ENCODE data around the gene GLB1L2. TPM values are rescaled to one million over a fixed set of nuclear protein-coding genes. Genes with fewer than 3 reads are reported as not detected.

The GLB1L2 gene
- total and polyA plus RNA-seq, 2 of the 13 experiments (the other 11 are each of a cell fraction or from before 2014, with no cell fraction given) = 0.59 to 0.69 TPM

DNA sequence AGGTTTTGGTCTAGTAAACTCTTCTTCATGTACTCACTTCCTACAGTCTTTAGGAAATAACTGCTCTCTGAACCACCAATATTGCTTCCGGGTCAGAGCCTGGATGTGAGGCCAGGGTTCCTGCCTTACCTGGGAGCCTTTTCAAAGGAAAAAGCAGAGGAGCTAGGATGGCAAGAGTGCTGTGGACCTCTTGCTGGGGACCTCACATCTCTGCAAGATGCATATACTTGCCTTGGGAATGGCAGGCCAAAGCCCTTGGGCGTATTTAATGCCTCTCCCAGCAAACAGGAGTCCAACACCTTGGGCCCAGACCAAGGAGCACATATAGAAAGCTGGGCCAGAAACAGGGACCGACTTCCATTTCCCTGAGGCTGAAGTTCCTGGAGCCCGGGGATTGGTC, 5.3 kb downstream of the GLB1L2 start:
- H3K4me3 ChIP-seq (replicated peaks in 1 of 3; ENCODE audit: insufficient read depth in 1 of 3, low read depth in 2 of 3, low read length in 3 of 3) = no peak overlapping the region
- ATAC-seq (no peak), DNase-seq (ENCODE audit: low spot score) (no peak), FAIRE-seq (no peak)
- in situ Hi-C loops (cut with HindIII; ENCODE audit: extremely low pct_ligation_motif_present, low pct_unique_long_range_greater_than_20kb) (no loop called here), intact Hi-C loops (cut with micrococcal nuclease; ENCODE audit: unreplicated experiment) (no loop called here)
- H3K27ac ChIP-seq (ENCODE audit: extremely low read length, insufficient read depth, low read length) = no peak overlapping the region
- TF ChIP-seq TOPORS (CRISPR knock-in tag; IDR thresholded peaks at IDR 0.05) (no peak), XRCC5 (optimal IDR thresholded peaks at IDR 0.05; ENCODE audit: low read length) (no peak), SMAD1 (CRISPR knock-in tag; IDR thresholded peaks at IDR 0.05; ENCODE audit: borderline replicate concordance, low read depth) (no peak), HNF4G (IDR thresholded peaks at IDR 0.05; ENCODE audit: borderline replicate concordance, low read depth, low read length) (no peak), HNF4G (CRISPR knock-in tag; IDR thresholded peaks at IDR 0.05; ENCODE audit: borderline replicate concordance, low read depth) (no peak), ZNF549 (CRISPR knock-in tag; IDR thresholded peaks at IDR 0.05) (no peak), IKZF4 (CRISPR knock-in tag; IDR thresholded peaks at IDR 0.05; ENCODE audit: borderline replicate concordance, low read depth, not compliant biosample characterization) (no peak), ZZZ3 (CRISPR knock-in tag; IDR thresholded peaks at IDR 0.05; ENCODE audit: borderline replicate concordance) (no peak), HMGXB4 (CRISPR knock-in tag; IDR thresholded peaks at IDR 0.05; ENCODE audit: borderline replicate concordance in 1 of 2, low read depth in 1 of 2) (no peak), NCOA2 (CRISPR knock-in tag; IDR thresholded peaks at IDR 0.05) (no peak), POLR2A (IDR thresholded peaks at IDR 0.05; ENCODE audit: insufficient read depth in 1 of 2, low read depth in 2 of 2, low read length in 2 of 2) (no peak), PHF5A (CRISPR knock-in tag; IDR thresholded peaks at IDR 0.05; ENCODE audit: low read depth, unreplicated experiment) (no peak), MYC (CRISPR knock-in tag; IDR thresholded peaks at IDR 0.05; ENCODE audit: borderline replicate concordance) (no peak), ZSCAN30 (CRISPR knock-in tag; IDR thresholded peaks at IDR 0.05) (no peak), ARNT (IDR thresholded peaks at IDR 0.05) (no peak), SSRP1 (CRISPR knock-in tag; IDR thresholded peaks at IDR 0.05) (no peak), ISL2 (CRISPR knock-in tag; IDR thresholded peaks at IDR 0.05) (no peak), HOMEZ (CRISPR knock-in tag; IDR thresholded peaks at IDR 0.05; ENCODE audit: low read depth) (no peak), ZNF550 (CRISPR knock-in tag; IDR thresholded peaks at IDR 0.05; ENCODE audit: borderline replicate concordance) (no peak)
- TF ChIP-seq, protein P1, sequence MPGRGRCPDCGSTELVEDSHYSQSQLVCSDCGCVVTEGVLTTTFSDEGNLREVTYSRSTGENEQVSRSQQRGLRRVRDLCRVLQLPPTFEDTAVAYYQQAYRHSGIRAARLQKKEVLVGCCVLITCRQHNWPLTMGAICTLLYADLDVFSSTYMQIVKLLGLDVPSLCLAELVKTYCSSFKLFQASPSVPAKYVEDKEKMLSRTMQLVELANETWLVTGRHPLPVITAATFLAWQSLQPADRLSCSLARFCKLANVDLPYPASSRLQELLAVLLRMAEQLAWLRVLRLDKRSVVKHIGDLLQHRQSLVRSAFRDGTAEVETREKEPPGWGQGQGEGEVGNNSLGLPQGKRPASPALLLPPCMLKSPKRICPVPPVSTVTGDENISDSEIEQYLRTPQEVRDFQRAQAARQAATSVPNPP (CRISPR knock-in tag; IDR thresholded peaks at IDR 0.05) = no peak
- TF ChIP-seq, protein P2, sequence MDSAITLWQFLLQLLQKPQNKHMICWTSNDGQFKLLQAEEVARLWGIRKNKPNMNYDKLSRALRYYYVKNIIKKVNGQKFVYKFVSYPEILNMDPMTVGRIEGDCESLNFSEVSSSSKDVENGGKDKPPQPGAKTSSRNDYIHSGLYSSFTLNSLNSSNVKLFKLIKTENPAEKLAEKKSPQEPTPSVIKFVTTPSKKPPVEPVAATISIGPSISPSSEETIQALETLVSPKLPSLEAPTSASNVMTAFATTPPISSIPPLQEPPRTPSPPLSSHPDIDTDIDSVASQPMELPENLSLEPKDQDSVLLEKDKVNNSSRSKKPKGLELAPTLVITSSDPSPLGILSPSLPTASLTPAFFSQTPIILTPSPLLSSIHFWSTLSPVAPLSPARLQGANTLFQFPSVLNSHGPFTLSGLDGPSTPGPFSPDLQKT (CRISPR knock-in tag; IDR thresholded peaks at IDR 0.05; ENCODE audit: borderline replicate concordance) = no peak
- H3K9ac ChIP-seq (ENCODE audit: insufficient read depth, low read depth, low read length) = no peak overlapping the region
- no peaks in the 10 kb centered on the region for H3K4me1 ChIP-seq (ENCODE audit: insufficient read depth, low read length)
- no peak overlapping the region for H2AFZ ChIP-seq (ENCODE audit: low read length)
- ChIA-PET POLR2A (no interaction called here), CTCF (ENCODE audit: low intra/inter-chr PET ratio, low total read pairs) (no interaction called here)
- H4K20me1 ChIP-seq (ENCODE audit: insufficient read depth, low read length) = 0 out of 2 replicates have a peak, but pooled peaks cover 3% of the 10 kb centered on the region
- no peaks in the 10 kb centered on the region for H3K79me2 ChIP-seq (ENCODE audit: insufficient read depth, low read length)
- WGBS (ENCODE audit: low lambda C conversion rate) = 50% methylated on average over 2 of the region's 4 CpGs
- no TSS peak for BruUV-seq (replicated peaks)
- peaks cover 0 to 10% of the 10 kb centered on the region in 2 experiments; a peak in 3 of 5 replicates for H3K27me3 ChIP-seq (ENCODE audit: control insufficient read depth in 1 of 2, insufficient read depth in 2 of 2, low read length in 2 of 2)
- H3K36me3 ChIP-seq (replicated peaks in 1 of 2; ENCODE audit: control insufficient read depth in 1 of 2, insufficient read depth in 2 of 2, low read length in 2 of 2) = no peaks in the 10 kb centered on the region
- no peak overlapping the region for H3K4me2 ChIP-seq (ENCODE audit: low read depth, low read length)
- H3K9me3 ChIP-seq (ENCODE audit: low read length) = no peaks in the 10 kb centered on the region
